ENCODE data around the gene PA2G4.
"Not testable (repeated sequence)": the region's sequence is repeated elsewhere in the genome, so short reads cannot be mapped to it uniquely, and the experiment has no call there.

The PA2G4 gene

DNA sequence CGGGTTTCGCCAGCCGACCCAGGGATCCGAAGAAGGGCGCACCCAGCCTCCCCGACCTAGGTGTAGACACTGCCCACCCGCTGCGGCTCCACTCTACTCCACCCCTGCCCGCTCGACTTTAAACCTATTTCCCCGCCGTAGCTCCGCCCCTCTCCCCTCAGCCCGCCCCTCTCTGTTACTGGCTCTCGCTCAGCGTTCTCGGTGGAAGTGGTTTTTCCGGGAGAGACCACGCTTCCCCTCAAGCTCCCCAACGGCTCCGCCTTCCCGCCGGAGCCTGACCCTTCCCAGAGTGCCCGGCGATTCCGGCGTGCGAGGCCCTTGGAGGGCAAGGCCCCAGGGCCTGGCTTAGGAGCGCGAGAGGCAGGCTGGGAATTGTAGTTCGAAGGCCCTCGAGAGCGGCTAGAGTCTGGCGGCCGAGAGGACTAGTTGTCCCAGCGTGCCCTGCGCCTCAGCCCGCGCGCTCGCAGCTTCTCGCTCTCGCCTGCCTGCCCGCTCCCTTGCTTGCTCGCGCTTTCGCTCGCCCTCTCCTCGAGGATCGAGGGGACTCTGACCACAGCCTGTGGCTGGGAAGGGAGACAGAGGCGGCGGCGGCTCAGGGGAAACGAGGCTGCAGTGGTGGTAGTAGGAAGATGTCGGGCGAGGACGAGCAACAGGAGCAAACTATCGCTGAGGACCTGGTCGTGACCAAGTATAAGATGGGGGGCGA, at the start of gene PA2G4:
TSS of gene PA2G4 (plus strand) at position 451 of the 706 bp plus-strand sequence. CDS start at position 630, 179 bp downstream.
- peak; percentile 95 to 97 for DNase-seq

DNA sequence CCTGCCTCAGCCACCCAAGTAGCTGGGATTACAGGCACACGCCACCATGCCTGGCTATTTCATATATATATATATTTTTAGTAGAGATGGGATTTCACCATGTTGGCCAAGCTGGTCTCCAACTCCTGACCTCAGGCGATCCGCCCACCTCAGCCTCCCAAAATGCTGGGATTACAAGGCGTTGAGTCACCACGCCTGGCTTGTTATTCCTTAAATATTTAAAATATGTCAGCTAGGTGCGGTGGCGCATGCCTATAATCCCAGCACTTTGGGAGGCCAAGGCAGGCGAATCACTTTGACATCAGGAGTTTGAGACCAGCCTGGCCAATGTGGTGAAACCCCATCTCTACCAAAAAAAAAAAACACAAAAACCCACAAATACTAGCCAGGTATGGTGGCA, 44.4 kb upstream of the PA2G4 start:
- not testable (repeated sequence) for DNase-seq

DNA sequence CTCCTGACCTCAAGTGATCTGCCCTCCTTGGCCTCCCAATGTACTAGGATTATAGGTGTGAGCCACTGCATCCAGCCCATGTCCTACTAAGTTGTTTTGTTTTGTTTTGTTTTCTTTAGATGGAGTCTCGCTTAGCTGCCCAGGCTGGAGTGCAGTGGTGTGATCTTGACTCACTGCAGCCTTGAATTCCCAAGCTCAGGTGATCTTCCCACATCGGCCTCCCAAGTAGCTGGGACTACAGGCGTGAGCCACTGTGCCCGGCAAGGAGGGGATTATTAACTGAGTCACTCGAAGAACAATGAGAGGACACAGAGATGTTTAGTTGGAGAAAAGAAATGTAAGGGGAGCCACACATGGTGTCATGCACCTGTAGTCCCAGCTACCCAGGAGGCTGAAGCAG, 42.4 kb upstream of the PA2G4 start:
- no peak for DNase-seq

DNA sequence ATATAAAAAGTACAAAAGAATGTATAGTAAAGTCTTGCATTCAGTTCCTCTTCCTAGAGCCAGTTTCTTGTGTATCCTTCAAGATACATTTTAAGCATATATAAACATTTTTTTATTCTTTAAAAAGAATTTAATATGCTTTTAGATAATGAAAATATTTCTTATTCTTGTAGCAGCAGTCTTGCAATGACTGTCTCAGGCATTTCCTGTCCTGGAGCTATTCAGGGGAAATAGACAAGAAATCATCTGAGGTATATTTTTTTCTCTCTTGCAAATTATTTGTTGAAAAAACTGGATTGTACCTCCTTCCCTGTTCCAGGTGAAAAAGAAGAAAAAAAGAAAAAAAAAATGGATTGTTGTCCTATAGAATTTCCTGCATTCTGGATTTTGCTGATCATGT, 41.4 kb upstream of the PA2G4 start:
- DNase-seq: no peak

DNA sequence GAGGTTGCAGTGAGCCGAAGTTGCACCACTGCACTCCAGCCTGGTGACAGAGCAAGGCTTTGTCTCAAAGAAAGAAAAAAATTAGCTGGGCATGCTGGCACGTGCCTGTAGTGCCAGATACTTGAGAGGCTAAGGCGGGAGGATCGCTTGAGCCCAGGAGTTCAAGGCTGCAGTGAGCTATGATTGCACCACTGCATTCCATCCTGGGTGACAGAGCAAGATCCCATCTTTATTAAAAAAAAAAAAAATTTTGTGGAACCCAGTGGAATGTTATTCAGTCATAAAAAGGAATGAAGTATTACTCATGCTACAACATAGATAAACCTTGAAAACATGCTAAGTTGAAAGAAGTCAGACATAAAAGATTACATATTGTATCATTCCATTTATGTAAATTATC, 32.7 kb upstream of the PA2G4 start:
- DNase-seq: no peak

DNA sequence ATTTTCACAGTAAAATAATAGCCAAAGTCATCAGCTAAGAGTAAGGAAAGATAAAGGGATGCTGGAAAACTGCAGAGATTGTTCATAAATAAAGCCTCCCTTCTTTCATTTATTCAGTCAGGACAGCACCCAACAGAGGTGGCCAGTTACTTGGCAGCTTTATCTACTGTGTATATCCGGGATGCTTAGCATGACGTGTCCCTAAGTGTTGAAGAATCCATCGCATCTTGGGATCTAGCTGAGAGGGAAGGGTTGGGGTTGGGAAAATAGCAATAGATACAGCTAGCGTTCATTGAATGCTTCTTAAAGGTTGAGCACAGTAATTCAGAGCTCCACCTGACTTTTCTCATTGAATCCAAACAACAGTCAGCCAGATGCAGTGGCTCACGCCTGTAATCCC, 30.0 kb upstream of the PA2G4 start:
- no peak for DNase-seq

DNA sequence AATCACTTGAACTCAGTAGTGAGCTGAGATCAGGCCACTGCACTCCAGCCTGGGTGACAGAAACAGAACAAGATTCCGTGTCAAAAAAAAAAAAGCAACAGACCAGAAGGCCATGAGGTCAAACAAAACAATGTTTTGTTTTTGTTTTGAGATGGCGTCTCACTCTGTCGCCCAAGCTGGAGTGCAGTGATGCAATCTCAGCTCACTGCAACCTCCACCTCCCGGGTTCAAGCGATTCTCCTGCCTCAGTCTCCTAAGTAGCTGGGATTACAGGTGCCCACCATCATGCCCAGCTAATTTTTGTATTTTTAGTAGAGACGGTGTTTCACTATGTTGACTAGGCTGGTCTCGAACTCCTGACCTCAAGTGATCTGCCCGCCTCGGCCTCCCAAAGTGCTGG, 26.4 kb upstream of the PA2G4 start:
- not testable (repeated sequence) for DNase-seq

DNA sequence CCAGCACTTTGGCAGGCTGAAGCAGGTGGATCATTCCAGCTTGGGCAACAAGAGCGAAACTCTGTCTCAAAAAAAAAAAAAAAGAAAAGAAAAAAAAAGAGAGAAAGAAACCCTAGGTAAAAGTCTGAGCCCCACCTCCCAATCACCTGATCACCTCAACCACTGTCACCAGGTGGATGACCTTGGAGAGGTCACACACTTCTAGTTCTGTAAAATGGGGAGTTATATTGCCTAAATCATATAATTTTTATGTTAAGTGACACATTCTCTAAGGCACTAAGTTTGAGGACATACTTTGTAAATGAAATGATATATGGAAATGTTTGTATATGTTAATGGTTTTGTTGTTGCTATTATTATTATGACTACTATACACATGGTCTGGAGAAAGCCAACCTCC, 25.9 kb upstream of the PA2G4 start:
- no peak for DNase-seq

DNA sequence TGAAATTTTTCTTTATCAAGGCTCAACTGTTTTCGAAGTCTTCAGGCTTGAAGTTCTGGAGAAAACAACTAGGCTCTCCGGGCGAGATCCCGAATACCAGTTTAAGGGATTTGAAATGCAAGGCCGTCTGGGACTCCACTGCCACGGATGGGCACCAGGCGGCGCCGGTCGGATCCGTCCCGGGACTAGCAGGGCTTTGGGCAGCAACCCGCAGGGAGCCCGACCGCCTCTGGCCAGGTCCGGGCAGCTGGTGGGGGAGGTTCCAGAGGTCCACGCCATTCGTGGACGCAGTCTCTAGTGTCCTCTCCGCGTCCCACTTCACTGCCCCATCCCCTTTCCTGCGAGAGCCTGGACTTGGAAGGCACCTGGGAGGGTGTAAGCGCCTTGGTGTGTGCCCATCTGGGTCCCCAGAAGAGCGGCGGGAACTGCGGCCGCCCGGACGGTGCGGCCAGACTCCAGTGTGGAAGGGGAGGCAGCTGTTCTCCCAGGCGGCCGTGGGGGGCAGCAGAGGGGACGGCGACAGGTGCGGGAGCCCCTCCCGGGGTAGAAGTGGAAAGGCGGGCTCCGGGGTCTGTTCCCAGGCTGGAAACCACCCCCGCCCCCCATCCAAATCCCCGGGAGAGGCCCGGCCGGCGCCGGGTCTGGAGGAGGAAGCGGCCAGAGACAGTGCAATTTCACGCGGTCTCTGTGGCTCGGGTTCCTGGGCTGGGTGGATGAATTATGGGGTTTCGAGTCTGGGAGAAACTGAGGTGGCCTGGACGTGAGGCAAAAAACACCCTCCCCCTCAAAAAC, 25.2 kb upstream of the PA2G4 start:
- peak; percentile 41 to 43 for DNase-seq

DNA sequence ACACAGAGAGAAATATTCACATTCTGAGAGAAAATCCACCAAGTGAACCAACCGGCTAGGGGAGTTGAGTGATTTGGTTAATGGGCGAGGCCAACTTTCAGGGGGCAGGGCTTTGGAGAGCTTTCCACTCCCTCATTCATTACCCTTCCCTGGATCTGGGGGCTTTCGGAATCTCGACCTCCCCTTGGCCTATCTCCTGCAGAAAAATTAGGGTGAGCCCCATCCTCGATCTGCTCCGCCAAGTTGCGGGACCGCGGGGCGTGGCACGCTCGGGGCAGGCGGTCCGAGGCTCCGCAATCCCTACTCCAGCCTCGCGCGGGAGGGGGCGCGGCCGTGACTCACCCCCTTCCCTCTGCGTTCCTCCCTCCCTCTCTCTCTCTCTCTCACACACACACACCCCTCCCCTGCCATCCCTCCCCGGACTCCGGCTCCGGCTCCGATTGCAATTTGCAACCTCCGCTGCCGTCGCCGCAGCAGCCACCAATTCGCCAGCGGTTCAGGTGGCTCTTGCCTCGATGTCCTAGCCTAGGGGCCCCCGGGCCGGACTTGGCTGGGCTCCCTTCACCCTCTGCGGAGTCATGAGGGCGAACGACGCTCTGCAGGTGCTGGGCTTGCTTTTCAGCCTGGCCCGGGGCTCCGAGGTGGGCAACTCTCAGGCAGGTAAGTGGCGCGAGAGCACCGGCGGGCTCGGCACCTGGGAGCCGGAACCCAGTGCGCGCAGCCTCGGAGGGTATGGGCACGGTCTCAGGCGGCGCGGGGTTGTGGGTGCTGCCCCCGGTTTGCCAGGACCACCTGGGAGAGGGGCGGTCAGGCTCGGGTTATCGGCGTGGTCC, 24.4 kb upstream of the PA2G4 start, which contains the start of gene ERBB3:
TSS of gene ERBB3 (plus strand) at position 443 of the 833 bp plus-strand sequence. CDS start at position 579, 136 bp downstream.
- peak; percentile 67 to 76 for DNase-seq

DNA sequence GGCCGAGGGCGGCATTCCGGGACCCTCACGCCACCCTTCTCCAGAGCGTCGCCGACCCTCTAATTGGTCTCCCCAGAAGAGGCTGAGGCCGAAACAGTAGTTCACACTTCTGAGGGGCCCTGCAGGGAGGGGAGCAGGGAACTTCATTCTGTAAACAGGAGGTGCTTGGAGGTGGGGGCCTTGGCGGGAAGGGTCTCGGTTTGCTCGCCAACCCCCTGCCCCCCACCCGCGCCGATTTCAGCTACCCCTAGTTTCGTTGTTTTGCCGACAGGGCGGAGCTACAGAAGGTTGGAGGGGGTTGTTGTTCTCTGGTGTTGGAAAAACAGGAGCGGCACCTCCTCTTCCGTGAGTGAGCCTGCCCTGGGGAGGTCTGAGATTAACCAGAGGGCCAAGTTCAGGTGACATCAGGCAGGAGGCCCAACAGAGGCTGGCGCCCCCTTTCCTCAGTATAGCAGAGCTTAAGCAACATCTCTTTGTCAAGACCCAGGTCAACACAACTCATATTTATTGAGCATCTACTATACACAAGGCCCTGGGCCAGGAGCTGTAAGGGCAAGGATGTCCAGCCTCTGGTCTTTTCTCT, 23.7 kb upstream of the PA2G4 start:
- DNase-seq: no peak

DNA sequence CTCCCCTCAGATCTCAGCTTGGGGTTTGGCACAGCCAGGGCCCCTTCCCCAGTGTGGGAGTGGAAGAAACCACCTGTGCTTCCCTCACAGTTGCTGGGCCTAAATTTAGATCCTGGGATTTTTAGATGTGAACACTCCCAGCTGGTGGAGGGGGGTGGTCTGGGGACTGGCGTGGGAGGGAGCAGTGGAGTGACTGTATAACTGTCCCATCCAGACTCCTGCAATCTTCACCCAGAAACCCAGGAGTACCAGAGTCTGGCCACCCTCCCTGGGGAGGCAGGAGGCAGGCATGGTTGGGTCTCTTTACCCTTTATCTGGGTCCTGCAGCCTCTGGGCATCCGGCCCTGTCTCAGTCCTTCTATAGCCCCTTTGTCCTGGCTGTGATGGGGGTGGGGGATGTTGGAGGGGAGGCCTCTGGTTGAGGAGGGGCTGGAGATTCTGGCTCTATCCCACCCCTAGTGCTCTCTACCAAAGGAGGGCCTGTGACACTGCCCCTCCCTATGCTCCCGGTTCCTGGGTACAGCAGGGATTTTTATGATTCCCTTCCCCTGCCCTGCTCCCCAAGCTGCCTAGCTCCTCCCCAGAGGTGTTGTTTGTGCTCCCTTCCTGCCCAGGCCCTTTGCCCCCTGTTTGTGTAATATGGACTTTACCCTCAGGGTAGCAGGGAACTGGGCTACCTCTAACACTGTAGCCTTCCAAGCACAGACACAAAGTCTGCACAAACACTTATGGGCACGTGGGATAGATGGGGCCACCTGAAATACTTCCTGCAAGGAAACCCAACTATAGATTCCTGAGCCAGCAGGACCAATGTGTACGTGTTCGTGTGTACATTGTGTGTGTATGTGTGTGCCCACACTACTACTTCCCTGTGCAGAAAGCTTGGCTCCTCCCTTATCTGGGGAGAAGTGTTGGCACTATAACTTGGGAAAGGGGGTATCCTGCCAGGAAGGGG, 22.7 kb upstream of the PA2G4 start:
- DNase-seq: no peak

DNA sequence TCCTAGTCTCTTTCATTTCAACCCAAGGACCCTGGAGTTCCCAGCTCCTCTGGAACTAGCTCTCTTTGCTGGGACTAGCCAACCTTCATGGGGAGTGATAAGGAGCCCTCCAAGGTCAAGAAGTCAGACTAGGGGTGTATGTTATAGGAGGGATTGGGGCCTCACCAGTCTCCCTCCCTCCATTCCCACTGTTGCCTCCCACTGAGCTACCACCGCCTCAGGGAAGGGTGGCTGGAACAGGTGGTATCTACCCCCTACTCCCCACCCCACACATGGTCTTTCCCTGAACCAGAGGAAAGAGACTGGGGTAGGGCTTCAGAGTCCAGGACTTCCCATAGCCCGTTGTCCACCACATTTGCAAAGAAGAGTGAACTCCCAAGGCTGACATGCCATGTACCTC, 22.0 kb upstream of the PA2G4 start:
- no peak for DNase-seq

DNA sequence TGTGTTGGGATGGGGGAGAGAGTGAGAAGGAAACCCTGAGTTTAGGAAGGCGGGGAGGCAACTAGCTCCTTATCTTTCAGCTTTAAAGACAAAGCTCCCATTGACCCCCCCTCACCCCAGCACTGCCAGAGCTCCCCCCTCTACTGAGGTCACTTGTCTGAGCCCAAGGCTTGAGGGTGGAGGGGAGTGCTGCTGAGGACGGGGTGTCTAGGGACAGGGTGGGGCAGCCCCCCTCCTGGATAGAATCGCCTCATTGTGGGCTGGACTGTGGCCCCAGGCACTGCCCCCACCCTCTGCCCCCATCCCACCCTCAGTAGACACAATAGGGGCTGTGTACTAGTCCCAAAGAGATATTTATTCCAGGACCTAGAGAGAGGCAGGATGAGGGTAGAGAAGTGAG, 21.4 kb upstream of the PA2G4 start:
- no peak for DNase-seq

DNA sequence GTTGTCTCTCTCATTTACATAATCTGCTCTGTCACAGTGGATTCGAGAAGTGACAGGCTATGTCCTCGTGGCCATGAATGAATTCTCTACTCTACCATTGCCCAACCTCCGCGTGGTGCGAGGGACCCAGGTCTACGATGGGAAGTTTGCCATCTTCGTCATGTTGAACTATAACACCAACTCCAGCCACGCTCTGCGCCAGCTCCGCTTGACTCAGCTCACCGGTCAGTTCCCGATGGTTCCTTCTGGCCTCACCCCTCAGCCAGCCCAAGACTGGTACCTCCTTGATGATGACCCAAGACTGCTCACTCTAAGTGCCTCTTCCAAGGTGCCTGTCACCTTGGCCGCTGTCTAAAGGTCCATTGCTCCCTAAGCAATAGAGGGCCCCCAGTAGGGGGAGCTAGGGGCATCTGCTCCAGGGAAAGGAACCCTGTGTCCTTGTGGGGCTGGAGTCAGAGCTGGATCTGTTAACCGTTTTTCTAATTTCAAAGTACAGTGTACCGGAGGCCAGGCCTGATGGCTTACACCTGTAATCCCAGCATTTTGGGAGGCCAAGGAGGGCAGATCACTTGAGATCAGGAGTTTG, 19.3 kb upstream of the PA2G4 start:
- peak in 1 of 2 donors; percentile 10 for DNase-seq

DNA sequence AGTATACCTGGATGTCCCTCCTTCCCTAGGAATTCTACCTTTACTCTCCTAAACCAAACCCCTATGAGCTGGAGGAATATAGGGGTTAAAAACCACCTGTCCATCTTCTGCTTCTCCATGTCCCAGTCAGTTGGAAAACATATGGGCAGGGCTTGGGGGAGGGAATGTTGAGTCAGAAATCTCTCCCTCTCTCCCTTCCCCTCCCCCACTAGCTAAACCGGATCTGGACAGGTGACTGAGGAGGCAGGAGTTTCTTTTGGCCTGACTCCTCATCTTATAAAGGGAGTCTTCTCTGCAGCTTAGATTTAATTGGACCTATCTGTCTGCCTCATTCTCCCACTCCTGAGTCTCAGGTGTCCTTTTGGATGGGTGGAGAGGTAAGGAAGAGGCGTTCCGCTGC, 18.3 kb upstream of the PA2G4 start:
- no peak for DNase-seq

DNA sequence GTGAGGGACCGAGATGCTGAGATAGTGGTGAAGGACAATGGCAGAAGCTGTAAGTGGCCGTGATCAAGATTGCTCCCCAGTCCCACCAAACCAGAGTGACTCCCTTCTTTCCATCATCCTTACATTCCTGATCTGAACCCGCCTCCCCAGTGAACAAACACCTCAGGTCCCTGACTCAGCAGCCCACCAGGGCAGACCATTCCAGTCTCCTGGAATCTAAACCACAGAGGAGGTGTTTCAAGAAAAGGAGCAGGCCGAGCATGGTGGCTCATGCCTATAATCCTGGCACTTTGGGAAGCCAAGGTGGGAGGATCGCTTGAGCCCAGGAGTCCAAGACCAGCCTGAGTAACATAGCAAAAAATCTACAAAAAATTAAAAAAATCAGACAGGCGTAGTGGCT, 17.8 kb upstream of the PA2G4 start:
- DNase-seq: no peak

DNA sequence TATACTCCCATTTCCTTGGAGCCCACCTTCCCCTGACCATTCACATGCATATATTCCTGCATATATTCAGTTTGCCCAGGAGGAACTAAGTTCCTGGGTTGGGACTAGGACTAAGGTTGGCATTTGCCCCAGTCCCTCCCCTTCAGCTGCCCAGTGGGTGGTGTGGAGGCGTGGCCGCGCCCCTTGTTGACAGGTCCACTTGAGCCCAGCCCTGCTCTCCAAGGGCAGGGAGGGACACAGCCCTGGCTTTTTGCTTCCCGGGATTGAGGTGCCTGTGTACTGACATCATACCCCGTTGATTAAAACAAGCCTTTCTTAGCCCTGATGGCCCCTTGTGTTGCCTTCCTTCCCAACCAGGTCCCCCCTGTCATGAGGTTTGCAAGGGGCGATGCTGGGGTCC, 17.1 kb upstream of the PA2G4 start:
- no peak for DNase-seq

DNA sequence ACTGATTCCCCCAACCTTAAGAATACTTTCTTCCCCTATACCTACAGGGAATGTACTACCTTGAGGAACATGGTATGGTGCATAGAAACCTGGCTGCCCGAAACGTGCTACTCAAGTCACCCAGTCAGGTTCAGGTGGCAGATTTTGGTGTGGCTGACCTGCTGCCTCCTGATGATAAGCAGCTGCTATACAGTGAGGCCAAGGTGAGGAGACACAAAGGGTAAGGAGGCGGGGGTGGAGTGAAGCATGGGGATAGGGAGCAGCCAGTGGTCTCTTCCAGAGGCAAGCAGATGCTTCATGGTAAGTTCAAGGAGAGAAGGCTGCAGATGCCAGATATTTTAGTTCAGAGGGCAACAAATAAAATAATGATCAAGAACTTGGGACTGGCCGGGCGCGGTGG, 6.6 kb upstream of the PA2G4 start:
- DNase-seq: no peak

DNA sequence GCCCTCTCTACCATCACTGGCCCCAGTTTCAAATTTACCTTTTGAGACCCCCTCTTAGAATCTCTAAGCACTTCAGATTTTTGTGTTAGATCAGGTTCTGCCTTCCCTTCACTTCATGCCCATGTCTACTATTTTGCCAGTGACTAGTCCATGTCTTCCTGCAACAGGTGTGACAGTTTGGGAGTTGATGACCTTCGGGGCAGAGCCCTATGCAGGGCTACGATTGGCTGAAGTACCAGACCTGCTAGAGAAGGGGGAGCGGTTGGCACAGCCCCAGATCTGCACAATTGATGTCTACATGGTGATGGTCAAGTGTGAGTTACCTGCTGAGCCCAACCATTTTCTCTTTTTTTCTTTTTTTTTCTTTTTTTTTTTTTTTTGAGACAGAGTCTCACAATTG, 5.8 kb upstream of the PA2G4 start:
- DNase-seq: no peak

DNA sequence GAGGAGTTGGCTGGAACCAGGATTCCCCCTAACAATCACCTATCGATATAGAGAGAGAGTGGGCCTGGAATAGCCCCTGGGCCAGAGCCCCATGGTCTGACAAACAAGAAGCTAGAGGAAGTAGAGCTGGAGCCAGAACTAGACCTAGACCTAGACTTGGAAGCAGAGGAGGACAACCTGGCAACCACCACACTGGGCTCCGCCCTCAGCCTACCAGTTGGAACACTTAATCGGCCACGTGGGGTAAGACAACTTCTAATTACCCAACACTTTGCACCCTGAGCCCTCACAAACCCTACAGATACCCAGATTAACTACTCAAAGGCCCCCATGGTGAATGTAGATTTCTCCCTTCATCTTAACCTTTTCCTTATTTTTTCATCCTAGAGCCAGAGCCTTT, 4.6 kb upstream of the PA2G4 start:
- DNase-seq: no peak

All from activated CD4-positive, alpha-beta T cell treated with anti-CD3 and anti-CD28 coated beads for 4 hours (primary cell).